Ovary (tissue), 3 donors: ENCODE measurements around the gene ZKSCAN1.

ENCODE experiments used
- CTCF ChIP-seq, 3 donors: fragments of 450-650 bp in 2 of 3; fragments of 200-600 bp in 1 of 3; IDR thresholded peaks; one replicate each; pipeline versions ENCODE4 v1.5.1 to v1.8.0; 2016 to 2022; ENCODE audit warnings: antibody characterized with exemption in 3 of 3, mild to moderate bottlenecking in 1 of 3
- EP300 ChIP-seq: sonication (generic); formaldehyde crosslinking; IDR thresholded peaks from one replicate; pipeline ENCODE4 v1.6.1; 2017; ENCODE audit warnings: antibody characterized with exemption
- POLR2A ChIP-seq: fragments of 450-650 bp; IDR thresholded peaks from one replicate; pipeline ENCODE4 v1.6.1; 2017; ENCODE audit warnings: antibody characterized with exemption, mild to moderate bottlenecking, moderate library complexity
- donor health status: DM: no; HTN: no; CAD: no.

DNA sequence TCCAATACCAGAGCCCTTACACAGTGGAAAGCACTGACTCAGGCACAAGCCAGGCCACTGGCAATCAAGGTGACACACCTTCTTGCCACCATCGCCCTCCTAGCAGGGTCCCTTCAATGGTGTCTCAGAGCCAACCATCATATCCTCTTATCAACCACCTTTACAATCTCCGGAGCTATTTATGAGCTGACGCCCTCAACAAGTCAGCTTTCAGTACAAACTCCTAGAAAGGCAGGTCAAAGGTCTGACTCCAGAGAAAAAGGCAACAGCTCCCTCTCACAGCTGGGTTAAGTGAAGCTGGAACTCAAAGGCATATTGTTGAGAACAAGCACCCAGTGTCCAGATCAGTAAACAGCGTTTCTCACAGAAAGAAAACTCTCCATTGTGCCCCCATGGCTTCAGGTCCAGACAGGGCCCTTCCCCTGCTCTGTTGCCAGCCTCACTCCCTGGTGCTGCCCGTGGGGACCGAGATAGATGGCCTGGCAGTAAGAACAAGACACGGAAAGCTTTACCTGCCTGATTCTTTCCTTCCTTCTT lies 63.7 kb downstream of the ZKSCAN1 start:
- TF ChIP-seq CTCF (IDR thresholded peaks at IDR 0.05) = no peak
- TF ChIP-seq EP300 = no peak
- TF ChIP-seq POLR2A = no peak
